Measurements from ENCODE around the gene GLYATL1B.
"Not testable (repeated sequence)": the region's sequence is repeated elsewhere in the genome, so short reads cannot be mapped to it uniquely, and the experiment has no call there.

The GLYATL1B gene

DNA sequence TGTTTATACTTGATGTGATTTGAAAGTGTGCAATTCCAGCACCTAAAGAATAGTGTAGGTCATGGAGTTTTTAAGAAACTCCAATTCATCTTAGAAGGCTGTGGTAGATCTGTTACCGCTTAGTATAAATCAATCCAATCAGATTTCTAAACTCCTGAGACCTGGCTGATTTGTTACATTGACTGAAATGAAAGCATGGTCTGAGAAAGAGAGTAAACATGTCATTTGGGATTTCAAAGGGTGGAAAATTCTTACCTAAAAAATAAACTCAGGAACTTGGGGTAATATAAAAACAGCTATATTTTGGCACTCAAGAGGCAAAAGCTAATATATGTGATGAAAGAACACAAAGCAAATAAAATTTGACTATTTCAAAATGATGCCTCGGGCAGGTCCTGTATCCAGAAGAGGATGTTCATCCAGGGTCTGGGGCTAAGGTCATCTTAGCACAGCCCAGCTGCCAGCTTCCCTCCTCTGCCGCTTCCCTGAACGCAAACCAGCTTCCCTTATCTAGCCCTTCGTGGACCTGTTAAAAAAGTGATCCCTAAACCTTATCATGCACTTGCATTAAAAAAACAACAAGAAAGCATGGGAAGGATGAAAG, 10.0 kb downstream of the GLYATL1B start:
- not testable (repeated sequence) for DNase-seq (ENCODE audit: extremely low read depth in 1 of 2, low read depth in 1 of 2)

GRCh38 chr11:59097113-59097708, 11.1 kb downstream of the GLYATL1B start:
- DNase-seq (ENCODE audit: extremely low read depth in 1 of 2, low read depth in 1 of 2), result peak in 1 of 2 donors; percentile 25

- DNase-seq (ENCODE audit: extremely low read depth in 1 of 2, low read depth in 1 of 2), result not testable (repeated sequence)
These were observed 11.8 kb downstream of the GLYATL1B start for GRCh38 chr11:59097938-59098337.

DNA sequence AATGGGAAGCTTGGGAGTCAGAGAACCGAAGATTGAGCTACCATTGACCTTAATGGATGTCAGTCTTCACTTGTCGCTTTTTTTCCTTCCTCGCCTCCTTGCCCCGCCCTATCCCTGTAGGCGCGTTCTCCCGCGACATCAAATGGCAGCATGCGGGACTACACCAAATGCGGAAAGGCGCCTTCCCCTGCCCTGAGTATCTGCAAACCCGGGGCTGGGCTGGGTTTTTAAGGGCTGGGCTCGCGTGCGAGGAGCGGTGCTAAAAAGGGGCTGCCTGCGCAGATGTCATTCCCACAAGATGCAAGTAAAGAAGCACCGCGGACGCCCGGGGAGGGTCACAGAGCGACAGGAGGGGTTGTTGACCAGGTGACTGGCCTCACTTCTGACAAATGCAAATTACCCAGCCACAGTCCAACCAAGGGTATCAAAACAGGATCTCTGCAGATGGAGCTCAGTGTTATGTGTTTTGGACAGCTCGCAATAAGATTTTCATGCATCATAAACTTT, 16.2 kb downstream of the GLYATL1B start:
- DNase-seq (ENCODE audit: extremely low read depth in 1 of 2, low read depth in 1 of 2), result peak in 1 of 2 donors; percentile 56

- peak; percentile 46 to 63 for DNase-seq (ENCODE audit: extremely low read depth in 1 of 2, low read depth in 1 of 2)
These were observed 20.5 kb downstream of the GLYATL1B start, which contains the start of gene FAM111B for GRCh38 chr11:59106363-59107336. TSS of gene FAM111B (plus strand) at chr11:59107237. CDS start at chr11:59109626, 2,389 bp downstream.

GRCh38 chr11:59107721-59108120, 21.6 kb downstream of the GLYATL1B start:
- not testable (repeated sequence) for DNase-seq (ENCODE audit: extremely low read depth in 1 of 2, low read depth in 1 of 2)

DNA sequence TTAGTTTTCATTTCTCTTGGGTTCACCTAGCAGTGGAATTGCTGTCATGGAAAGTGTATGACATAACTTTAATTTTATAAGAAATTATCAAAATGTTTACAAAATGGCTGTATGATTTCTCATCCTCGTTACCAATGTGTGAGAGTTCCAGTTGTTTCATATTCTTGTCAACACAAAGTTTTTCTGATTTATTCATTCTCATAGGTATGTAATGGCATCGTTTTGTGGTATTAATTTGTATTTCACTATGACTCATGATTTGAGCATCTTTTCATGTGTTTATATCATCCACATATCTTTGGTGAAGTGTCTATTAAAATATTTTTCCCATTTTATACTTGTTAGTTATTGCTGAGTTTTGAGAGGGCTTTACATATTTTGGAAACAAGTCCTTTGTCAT, 26.4 kb downstream of the GLYATL1B start:
- DNase-seq (ENCODE audit: extremely low read depth in 1 of 2, low read depth in 1 of 2), result no peak

DNA sequence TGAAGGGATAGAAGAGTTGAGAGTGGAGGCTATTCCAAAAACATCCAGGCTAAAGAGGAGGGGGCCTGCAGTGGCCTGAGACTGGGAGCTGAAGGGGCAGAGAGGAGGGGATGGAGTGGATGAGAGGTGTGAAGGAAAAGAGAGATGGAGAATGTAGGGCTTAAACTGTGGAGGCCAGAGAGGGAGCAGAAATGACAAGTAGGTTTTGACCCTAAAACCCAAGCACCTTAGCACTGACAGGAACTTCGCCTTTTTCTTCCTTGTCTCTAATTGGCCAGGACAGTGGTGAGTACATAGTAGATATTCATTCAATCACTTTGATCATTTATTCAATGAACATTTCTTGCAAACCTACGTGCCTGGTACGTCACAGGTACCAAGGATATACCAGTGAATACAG, 28.2 kb downstream of the GLYATL1B start:
- no peak for DNase-seq (ENCODE audit: extremely low read depth in 1 of 2, low read depth in 1 of 2)

GRCh38 chr11:59115553-59115952, 29.4 kb downstream of the GLYATL1B start:
- DNase-seq (ENCODE audit: extremely low read depth in 1 of 2, low read depth in 1 of 2), result no peak

GRCh38 chr11:59117774-59118173, 31.7 kb downstream of the GLYATL1B start:
- DNase-seq (ENCODE audit: extremely low read depth in 1 of 2, low read depth in 1 of 2), result no peak

DNA sequence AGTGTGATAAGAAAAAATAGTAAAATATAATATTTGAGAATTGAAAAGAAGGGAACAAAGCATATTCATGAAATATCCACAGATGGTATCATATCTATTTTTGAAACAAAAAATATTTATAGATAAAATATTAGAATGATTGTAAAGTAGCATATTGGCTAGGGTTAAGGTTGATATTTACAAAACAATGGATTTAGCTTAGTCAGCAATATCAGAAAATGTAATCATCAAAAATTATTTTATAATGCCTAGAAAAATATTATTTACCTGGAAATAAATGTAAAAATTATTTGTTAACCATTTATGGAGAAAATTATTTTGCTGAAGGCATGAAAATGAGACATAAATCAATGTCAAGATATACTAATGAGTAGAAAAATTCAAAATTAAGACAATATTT, 33.7 kb downstream of the GLYATL1B start:
- DNase-seq (ENCODE audit: extremely low read depth in 1 of 2, low read depth in 1 of 2), result no peak

DNA sequence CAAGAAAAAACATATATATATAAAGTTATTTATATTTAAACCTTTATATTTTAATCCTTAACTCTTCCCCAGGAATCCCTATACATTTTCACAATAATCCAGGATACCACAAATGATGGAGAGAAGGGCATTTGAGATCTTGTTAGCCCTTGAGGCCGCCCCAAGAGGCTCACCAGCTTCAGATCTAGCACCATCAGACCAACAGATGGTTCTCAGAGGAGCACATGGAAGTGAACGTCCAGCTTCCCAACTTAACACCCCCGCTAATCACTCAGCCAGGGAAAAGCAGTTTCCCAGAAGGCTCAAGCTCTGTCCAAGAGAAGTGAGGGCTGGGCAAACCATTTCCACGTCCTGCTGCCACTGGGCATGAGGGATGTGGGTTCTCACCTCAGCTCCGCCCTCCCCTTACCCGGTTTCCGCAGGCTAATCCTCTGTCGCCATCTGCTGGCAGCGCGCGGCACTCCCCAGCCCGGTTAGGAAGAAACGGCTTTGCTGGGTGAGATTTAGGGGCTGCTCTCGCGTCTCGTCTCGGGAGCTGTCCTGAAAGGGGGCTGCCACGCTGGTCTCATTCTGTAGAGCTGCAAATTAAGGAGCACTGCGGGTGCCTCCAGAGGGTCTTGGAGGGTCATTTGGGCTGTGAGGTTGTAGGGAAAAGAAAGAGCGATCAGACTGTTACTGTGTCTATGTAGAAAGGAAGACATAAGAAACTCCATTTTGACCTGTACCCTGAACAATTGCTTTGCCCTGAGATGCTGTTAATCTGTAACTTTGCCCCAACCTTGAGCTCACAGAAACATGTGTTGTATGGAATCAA, 49.7 kb downstream of the GLYATL1B start:
- peak; percentile 62 to 78 for DNase-seq (ENCODE audit: extremely low read depth in 1 of 2, low read depth in 1 of 2)

DNA sequence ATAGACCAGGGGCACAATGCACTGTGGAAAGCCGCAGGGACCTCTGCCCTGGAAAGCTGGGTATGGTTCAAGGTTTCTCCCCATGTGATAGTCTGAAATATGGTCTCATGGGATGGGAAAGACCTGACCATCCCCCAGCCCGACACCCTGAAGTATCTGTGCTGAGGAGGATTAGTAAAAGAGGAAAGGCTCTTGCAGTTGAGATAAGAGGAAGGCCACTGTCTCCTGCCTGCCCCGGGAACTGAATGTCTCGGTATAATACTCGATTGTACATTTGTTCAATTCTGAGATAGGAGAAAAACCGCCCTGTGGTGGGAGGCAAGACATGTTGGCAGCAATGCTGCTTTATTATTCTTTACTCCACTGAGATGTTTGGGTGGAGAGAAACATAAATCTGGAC, 50.4 kb downstream of the GLYATL1B start:
- not testable (repeated sequence) for DNase-seq (ENCODE audit: extremely low read depth in 1 of 2, low read depth in 1 of 2)

DNA sequence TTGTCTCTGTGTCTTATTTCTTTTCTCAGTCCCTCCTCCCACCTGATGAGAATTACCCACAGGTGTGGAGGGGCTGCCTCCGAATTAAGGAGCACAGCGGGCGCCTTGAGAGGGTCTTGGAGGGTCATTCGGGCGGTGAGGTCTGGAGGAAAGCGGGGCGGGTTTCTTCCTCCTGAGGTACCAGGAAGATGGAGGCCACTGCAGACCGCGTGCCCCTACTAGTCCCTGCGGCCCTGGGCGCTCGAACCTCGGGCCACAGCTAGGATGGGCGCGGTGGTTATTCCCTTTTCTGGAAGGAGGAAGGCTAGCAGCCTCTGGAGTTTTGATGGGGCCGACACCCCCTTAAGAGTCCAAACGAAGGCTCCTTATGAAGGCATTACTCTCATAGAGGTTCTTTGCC, 51.1 kb downstream of the GLYATL1B start:
- no peak for DNase-seq (ENCODE audit: extremely low read depth in 1 of 2, low read depth in 1 of 2)

DNA sequence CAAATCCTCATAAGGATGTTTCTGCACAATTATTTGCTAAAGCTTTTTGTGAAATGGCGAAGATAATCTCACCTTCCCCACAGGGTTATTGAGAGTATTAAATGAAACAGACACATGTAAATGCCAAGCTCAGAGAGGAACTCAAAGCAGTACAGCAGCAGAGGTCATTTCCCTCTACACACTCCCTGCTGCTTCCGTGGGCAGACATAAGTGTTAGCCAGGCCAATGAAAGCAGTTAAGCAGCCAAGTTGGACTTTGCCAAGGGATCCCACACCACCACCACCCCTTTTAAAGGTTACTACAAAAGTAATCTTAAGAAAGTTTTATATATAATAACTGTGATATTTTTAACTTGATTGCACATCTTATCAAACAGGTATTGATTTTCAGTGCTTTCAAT, 52.5 kb downstream of the GLYATL1B start:
- no peak for DNase-seq (ENCODE audit: extremely low read depth in 1 of 2, low read depth in 1 of 2)

DNA sequence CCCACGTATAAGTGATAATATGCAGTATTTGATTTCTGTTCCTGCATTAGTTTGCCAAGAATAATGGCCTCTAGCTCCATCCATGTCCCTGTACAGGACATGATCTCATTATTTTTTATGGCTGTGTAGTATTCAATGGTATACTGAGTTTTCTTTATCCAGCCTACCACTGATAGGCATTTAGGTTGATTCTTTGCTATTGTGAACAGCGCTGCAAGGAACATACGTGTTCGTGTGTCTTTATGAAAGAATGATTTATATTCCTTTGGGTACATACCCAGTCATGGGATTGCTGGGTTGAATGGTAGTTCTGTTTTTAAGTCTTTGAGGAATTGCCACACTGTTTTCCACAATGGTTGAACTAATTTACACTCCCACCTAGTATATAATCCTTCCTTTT, 55.1 kb downstream of the GLYATL1B start:
- no peak for DNase-seq (ENCODE audit: extremely low read depth in 1 of 2, low read depth in 1 of 2)

DNA sequence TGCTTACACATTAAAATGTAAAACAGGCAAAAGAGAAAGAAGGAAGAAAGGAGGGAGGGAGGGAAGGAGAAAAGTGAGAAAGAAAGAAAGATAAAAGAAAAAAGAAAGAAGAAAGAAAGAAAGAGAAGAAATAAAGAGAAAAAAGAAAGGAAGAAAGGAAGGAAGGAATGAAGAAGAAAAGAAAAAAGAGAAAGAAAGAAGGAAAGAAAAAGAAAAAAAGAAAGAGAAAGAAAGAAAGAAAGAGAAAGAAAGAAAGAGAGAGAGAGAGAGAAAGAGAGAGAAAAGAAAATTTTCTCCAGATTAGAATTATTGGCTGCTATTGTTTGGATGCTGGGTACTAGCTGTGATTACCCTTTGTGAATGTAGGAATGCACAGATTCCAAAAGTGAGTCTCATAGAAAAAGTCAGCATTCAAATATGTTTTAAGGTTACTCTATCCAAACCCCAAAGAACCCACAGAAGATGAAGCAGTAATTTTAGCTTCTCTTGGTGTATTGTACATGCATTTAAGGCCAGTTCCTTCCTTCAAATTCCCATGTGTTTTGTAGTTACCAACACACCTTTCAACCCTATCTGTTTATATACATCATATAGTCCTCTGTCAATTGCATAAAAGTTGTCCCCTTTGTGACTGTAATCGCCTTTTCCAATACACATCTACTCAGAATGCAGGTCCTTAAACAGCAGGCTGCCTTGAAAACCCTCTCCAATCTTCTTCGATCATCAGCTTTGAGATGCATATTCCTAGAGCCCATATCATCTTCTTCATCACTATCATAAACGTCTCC, 55.8 kb downstream of the GLYATL1B start:
- no peak for DNase-seq (ENCODE audit: extremely low read depth in 1 of 2, low read depth in 1 of 2)

- DNase-seq (ENCODE audit: extremely low read depth in 1 of 2, low read depth in 1 of 2), result peak; percentile 67 to 79
These were observed 56.7 kb downstream of the GLYATL1B start, which contains the start of gene FAM111A for GRCh38 chr11:59142530-59143507. TSS of gene FAM111A (plus strand) at chr11:59142856. CDS start at chr11:59148873, 6,017 bp downstream.
